Measurements from ENCODE around the gene PIEZO1. TPM values are rescaled to one million over a fixed set of nuclear protein-coding genes. Genes with fewer than 3 reads are reported as not detected.

The PIEZO1 gene
- total and polyA plus RNA-seq, 2 donors (not counting 1 experiment from before 2014, with no cell fraction given): 108 to 331 TPM

DNA sequence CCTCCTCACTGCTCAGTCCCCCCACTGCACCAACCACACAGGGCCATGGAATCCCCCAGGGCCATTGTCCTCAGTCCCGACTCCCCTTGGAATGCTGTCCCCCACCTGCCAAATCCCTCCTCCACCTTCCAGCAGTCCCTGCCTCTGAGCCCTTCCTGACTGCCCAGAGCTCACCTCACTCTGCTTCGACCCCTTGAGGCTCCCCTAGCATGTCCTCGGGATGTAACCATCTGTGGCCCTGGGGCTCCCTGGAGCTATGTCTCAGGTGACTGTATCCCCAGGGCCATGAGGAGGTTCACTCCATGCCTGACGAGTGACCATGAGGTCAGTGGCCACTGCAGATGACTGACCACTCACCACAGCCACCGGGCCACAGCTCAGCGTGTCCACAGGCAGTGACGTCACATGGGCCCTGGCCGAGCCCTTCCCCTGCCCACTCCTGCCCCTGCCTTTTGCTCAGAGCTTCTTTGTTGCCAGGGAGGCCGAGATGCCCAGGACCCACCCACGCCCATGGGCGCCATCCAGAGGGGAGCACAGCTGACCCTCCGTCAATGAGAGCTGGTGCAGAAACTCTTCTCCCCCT, 7.7 kb upstream of the PIEZO1 start:
- no peak overlapping the region for H3K4me3 Mint-ChIP-seq
- intact Hi-C loops (cut with micrococcal nuclease): no loop called here
- H3K27ac Mint-ChIP-seq: peak overlapping the region; percentile 53

DNA sequence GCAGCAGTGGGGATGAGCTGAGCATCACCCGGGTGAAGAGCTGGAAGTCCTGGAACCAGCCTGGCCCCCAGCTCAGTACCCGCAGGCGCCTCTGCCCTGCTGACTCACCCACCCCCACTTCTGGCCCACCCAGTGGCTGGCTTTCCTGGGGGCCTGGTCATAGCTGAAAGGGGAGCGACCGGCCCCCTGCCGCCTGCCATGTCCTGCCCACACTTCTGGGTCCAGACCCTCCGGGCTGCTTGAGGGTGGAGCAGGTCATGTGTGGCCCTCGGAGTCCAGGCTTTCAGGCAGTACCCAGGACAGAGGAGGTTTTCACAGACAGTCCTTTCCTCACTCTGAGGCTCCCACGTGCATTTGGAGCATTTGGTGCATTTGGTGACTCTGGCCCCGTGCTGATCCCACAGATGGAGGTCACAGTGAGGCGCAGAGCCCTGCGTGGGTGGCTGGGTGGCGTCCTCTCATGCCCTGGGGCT, 7.1 kb upstream of the PIEZO1 start:
- H4K20me1 ChIP-seq (ENCODE audit: control insufficient read depth, insufficient read depth, low read length, poor library complexity, severe bottlenecking): no peaks in the 10 kb centered on the region
- no peak for ATAC-seq (ENCODE audit: low read depth)
- peak overlapping the region; percentile 46 for H3K4me2 ChIP-seq (replicated peaks; ENCODE audit: low read depth, low read length, poor library complexity, severe bottlenecking)
- no peaks in the 10 kb centered on the region for H3K27me3 ChIP-seq (replicated peaks in 1 of 4; ENCODE audit: control extremely low read depth in 1 of 4, control insufficient read depth in 3 of 4, insufficient read depth in 4 of 4, low read length in 3 of 4)
- TF ChIP-seq, protein P1, sequence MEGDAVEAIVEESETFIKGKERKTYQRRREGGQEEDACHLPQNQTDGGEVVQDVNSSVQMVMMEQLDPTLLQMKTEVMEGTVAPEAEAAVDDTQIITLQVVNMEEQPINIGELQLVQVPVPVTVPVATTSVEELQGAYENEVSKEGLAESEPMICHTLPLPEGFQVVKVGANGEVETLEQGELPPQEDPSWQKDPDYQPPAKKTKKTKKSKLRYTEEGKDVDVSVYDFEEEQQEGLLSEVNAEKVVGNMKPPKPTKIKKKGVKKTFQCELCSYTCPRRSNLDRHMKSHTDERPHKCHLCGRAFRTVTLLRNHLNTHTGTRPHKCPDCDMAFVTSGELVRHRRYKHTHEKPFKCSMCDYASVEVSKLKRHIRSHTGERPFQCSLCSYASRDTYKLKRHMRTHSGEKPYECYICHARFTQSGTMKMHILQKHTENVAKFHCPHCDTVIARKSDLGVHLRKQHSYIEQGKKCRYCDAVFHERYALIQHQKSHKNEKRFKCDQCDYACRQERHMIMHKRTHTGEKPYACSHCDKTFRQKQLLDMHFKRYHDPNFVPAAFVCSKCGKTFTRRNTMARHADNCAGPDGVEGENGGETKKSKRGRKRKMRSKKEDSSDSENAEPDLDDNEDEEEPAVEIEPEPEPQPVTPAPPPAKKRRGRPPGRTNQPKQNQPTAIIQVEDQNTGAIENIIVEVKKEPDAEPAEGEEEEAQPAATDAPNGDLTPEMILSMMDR (IDR thresholded peaks at IDR 0.05): no peak
- TF ChIP-seq EZH2 (IDR thresholded peaks at IDR 0.05; ENCODE audit: borderline replicate concordance, insufficient read depth, low read depth, low read length, poor library complexity, severe bottlenecking): no peak
- H3K27ac ChIP-seq (ENCODE audit: low read length in 2 of 2): peak overlapping the region in 1 of 2 donors; percentile 19
- H3K9me3 ChIP-seq (ENCODE audit: control extremely low read depth in 1 of 3, control insufficient read depth in 2 of 3, insufficient read depth in 1 of 3, low read length in 2 of 3): peaks cover 0 to 3% (median 0%) of the 10 kb centered on the region in 3 donors
- no peaks in the 10 kb centered on the region for H3K79me2 ChIP-seq (ENCODE audit: control insufficient read depth, insufficient read depth, low read length)
- no peak overlapping the region for H2AFZ ChIP-seq (ENCODE audit: insufficient read depth, low read depth, low read length, poor library complexity, severe bottlenecking)
- H3K4me1 Mint-ChIP-seq: peaks cover 49% of the 10 kb centered on the region
- H3K4me3 ChIP-seq (ENCODE audit: control extremely low read depth in 1 of 5, extremely low read depth in 1 of 5, insufficient read depth in 1 of 5, low read depth in 2 of 5, low read length in 4 of 5): no peak overlapping the region
- no peak overlapping the region for H3K4me3 Mint-ChIP-seq
- intact Hi-C loops (cut with micrococcal nuclease): no loop called here
- no peak overlapping the region for H3K9ac ChIP-seq (ENCODE audit: low read length)
- peaks cover 52 to 62% of the 10 kb centered on the region in 2 donors for H3K4me1 ChIP-seq (ENCODE audit: control insufficient read depth in 2 of 2, insufficient read depth in 2 of 2, low read length in 2 of 2)
- H3K27me3 Mint-ChIP-seq: no peaks in the 10 kb centered on the region
- DNase-seq: no peak
- H3K36me3 ChIP-seq (replicated peaks in 1 of 2; ENCODE audit: control extremely low read depth in 1 of 2, control insufficient read depth in 1 of 2, extremely low read depth in 1 of 2, insufficient read depth in 2 of 2, low read length in 1 of 2): no peaks in the 10 kb centered on the region
- no peak overlapping the region for H3K27ac Mint-ChIP-seq
- no peaks in the 10 kb centered on the region for H3K9me3 Mint-ChIP-seq (ENCODE audit: insufficient read depth)
- POLR2A ChIA-PET: interaction anchor here (0.6 kb wide), 2 partner anchors 11 to 20 kb away, joined by 4 to 7 read pairs; no protein-coding TSS in a partner anchor
- CTCF ChIA-PET: no interaction called here
- WGBS (ENCODE audit: insufficient coverage): 67% methylated on average over 13 of the region's 13 CpGs

More for the DNA sequence above, 7.7 kb upstream of the PIEZO1 start:
- no peak overlapping the region for H3K27ac ChIP-seq (ENCODE audit: low read length in 2 of 2)
- no peak for TF ChIP-seq EZH2 (IDR thresholded peaks at IDR 0.05; ENCODE audit: borderline replicate concordance, insufficient read depth, low read depth, low read length, poor library complexity, severe bottlenecking)
- TF ChIP-seq, protein P1 (IDR thresholded peaks at IDR 0.05): no peak
- H3K36me3 ChIP-seq (replicated peaks in 1 of 2; ENCODE audit: control extremely low read depth in 1 of 2, control insufficient read depth in 1 of 2, extremely low read depth in 1 of 2, insufficient read depth in 2 of 2, low read length in 1 of 2): no peaks in the 10 kb centered on the region
- DNase-seq (no peak), ATAC-seq (ENCODE audit: low read depth) (no peak)
- WGBS (ENCODE audit: insufficient coverage): 95% methylated on average over 12 of the region's 12 CpGs
- peak overlapping the region; percentile 66 for H3K4me2 ChIP-seq (replicated peaks; ENCODE audit: low read depth, low read length, poor library complexity, severe bottlenecking)
- no peak overlapping the region for H3K4me3 ChIP-seq (ENCODE audit: control extremely low read depth in 1 of 5, extremely low read depth in 1 of 5, insufficient read depth in 1 of 5, low read depth in 2 of 5, low read length in 4 of 5)
- H4K20me1 ChIP-seq (ENCODE audit: control insufficient read depth, insufficient read depth, low read length, poor library complexity, severe bottlenecking): no peaks in the 10 kb centered on the region
- peaks cover 52 to 62% of the 10 kb centered on the region in 2 donors for H3K4me1 ChIP-seq (ENCODE audit: control insufficient read depth in 2 of 2, insufficient read depth in 2 of 2, low read length in 2 of 2)
- H3K27me3 ChIP-seq (replicated peaks in 1 of 4; ENCODE audit: control extremely low read depth in 1 of 4, control insufficient read depth in 3 of 4, insufficient read depth in 4 of 4, low read length in 3 of 4): no peaks in the 10 kb centered on the region
- H3K9ac ChIP-seq (ENCODE audit: low read length): no peak overlapping the region
- peak overlapping the region; percentile 58 for H2AFZ ChIP-seq (ENCODE audit: insufficient read depth, low read depth, low read length, poor library complexity, severe bottlenecking)
- H3K79me2 ChIP-seq (ENCODE audit: control insufficient read depth, insufficient read depth, low read length): no peaks in the 10 kb centered on the region
- Mint-ChIP-seq H3K27me3 (no peaks in the 10 kb centered on the region), H3K9me3 (ENCODE audit: insufficient read depth) (no peaks in the 10 kb centered on the region), H3K4me1 (peaks cover 49% of the 10 kb centered on the region)
- CTCF ChIA-PET: interaction anchor here (0.8 to 1.2 kb wide), 3 partner anchors 9 to 52 kb away, joined by 3 to 4 read pairs (median 3); no protein-coding TSS in a partner anchor
- peaks cover 0 to 3% (median 0%) of the 10 kb centered on the region in 3 donors for H3K9me3 ChIP-seq (ENCODE audit: control extremely low read depth in 1 of 3, control insufficient read depth in 2 of 3, insufficient read depth in 1 of 3, low read length in 2 of 3)
- POLR2A ChIA-PET: interaction anchor here (0.7 kb wide), 1 partner anchor 44 kb away, joined by 10 read pairs; no protein-coding TSS in a partner anchor

Measured in B cell (primary cell).